ENCODE measurements around the gene MED26. TPM values are rescaled to one million over a fixed set of nuclear protein-coding genes. Genes with fewer than 3 reads are reported as not detected.

The MED26 gene
- total and polyA plus RNA-seq, 2 of the 13 experiments (the other 11 are each of a cell fraction or from before 2014, with no cell fraction given): 3.5 to 3.8 TPM

- TF ChIP-seq PRDM15 (CRISPR knock-in tag; IDR thresholded peaks at IDR 0.05) (peak; percentile 63), ZNF337 (CRISPR knock-in tag; IDR thresholded peaks at IDR 0.05; ENCODE audit: borderline replicate concordance, low read depth) (peak; percentile 43; the same call in 1 of the 2 replicates), NFKBIZ (CRISPR knock-in tag; IDR thresholded peaks at IDR 0.05) (0 out of 2 replicates have a peak, but pooled peaks have one; percentile 24), SKI (IDR thresholded peaks at IDR 0.05; ENCODE audit: partially characterized antibody) (no peak), ZFP82 (CRISPR knock-in tag; IDR thresholded peaks at IDR 0.05; ENCODE audit: borderline replicate concordance) (peak; percentile 56; the same call in 1 of the 2 replicates), HNF4G (IDR thresholded peaks at IDR 0.05; ENCODE audit: borderline replicate concordance, low read depth, low read length) (no peak), HNF4G (CRISPR knock-in tag; IDR thresholded peaks at IDR 0.05; ENCODE audit: borderline replicate concordance, low read depth) (0 out of 2 replicates have a peak, but pooled peaks have one; percentile 32), HOXA5 (CRISPR knock-in tag; IDR thresholded peaks at IDR 0.05) (peak; percentile 44), NPAS2 (CRISPR knock-in tag; IDR thresholded peaks at IDR 0.05; ENCODE audit: borderline replicate concordance) (no peak), SATB2 (CRISPR knock-in tag; IDR thresholded peaks at IDR 0.05) (peak; percentile 65; the same call in 1 of the 2 replicates), RELA (CRISPR knock-in tag; IDR thresholded peaks at IDR 0.05) (peak; percentile 27; the same call in 1 of the 2 replicates), HOXD1 (CRISPR knock-in tag; IDR thresholded peaks at IDR 0.05) (peak; percentile 25; the same call in 1 of the 2 replicates), PLRG1 (conservative IDR thresholded peaks at IDR 0.05) (no peak), ZNF574 (CRISPR knock-in tag; IDR thresholded peaks at IDR 0.05) (peak; percentile 93), ATF3 (CRISPR knock-in tag; IDR thresholded peaks at IDR 0.05) (no peak), SETDB1 (CRISPR knock-in tag; IDR thresholded peaks at IDR 0.05; ENCODE audit: borderline replicate concordance) (no peak), MXI1 (IDR thresholded peaks at IDR 0.05; ENCODE audit: borderline replicate concordance, low read depth, low read length) (peak; percentile 52; the same call in 1 of the 3 replicates), ZNF691 (CRISPR knock-in tag; IDR thresholded peaks at IDR 0.05; ENCODE audit: borderline replicate concordance, low read depth) (peak; percentile 37; the same call in 1 of the 2 replicates), ZFY (CRISPR knock-in tag; IDR thresholded peaks at IDR 0.05) (peak; percentile 92)
Measured at GRCh38 chr19:16542045-16542909, 85.7 kb downstream of the MED26 start, which contains the start of gene CHERP (continued).
